T-cell (primary cell): ENCODE measurements around the gene C1orf115. TPM values are rescaled to one million over a fixed set of nuclear protein-coding genes. Genes with fewer than 3 reads are reported as not detected.
"Not testable (repeated sequence)": the region's sequence is repeated elsewhere in the genome, so short reads cannot be mapped to it uniquely, and the experiment has no call there.

ENCODE experiments used
- ATAC-seq, 4 experiments: fragments of 200-7000 bp in 3 of 4; fragments of 150-1000 bp in 1 of 4; cut with Tn5 transposase; replicated peaks in 1 of 4; 1 replicate in 3 of 4; 2 replicates in 1 of 4; pipeline ENCODE4 v1.10.0; 2021; ENCODE audit warnings: moderate library complexity in 3 of 4, mild to moderate bottlenecking in 2 of 4, moderate number of reproducible peaks in 1 of 4
- CTCF ChIA-PET, 2 donors: fragments of 300-600 bp; sonication (Branson Sonifier 250); formaldehyde crosslinking; loops; one replicate each; lab custom pipeline; 2022; ENCODE audit warnings: antibody characterized with exemption in 2 of 2; lab: Charles Lee
- POLR2A ChIA-PET, 2 donors: fragments of 300-600 bp; sonication (Branson Sonifier 250); formaldehyde crosslinking; loops; one replicate each; lab custom pipeline; 2022; ENCODE audit warnings: antibody characterized with exemption in 2 of 2; lab: Charles Lee
- DNase-seq, 35 experiments: peaks; one replicate each; pipeline versions ENCODE4 v3.0.0 to v3.0.0-alpha.2; 2013 to 2023
- H3K27ac ChIP-seq: one replicate; pipeline ENCODE4 v1.5.1; 2013; ENCODE audit warnings: low read length
- H3K27me3 ChIP-seq, 2 experiments: replicated peaks in 1 of 2; 1 replicate in 1 of 2; 2 replicates in 1 of 2; pipeline versions ENCODE4 v1.6.1 to v1.7.0; 2013; ENCODE audit warnings: low read length in 1 of 2, mixed read lengths in 1 of 2; ENCODE audit not compliant: control insufficient read depth in 2 of 2, insufficient read depth in 2 of 2; ENCODE audit errors: extremely low read depth in 1 of 2
- H3K36me3 ChIP-seq, 2 donors: 1 replicate in 1 of 2; 2 replicates in 1 of 2; pipeline versions ENCODE4 v1.6.1 to v1.7.0; 2013; ENCODE audit warnings: low read length in 1 of 2; ENCODE audit not compliant: control insufficient read depth in 2 of 2, insufficient read depth in 1 of 2; ENCODE audit errors: extremely low read depth in 1 of 2
- H3K4me1 ChIP-seq, 2 experiments: 1 replicate in 1 of 2; 2 replicates in 1 of 2; pipeline versions ENCODE4 v1.6.1 to v1.7.0; 2013; ENCODE audit warnings: low read length in 2 of 2, mixed read lengths in 1 of 2; ENCODE audit not compliant: insufficient read depth in 2 of 2, control insufficient read depth in 1 of 2; ENCODE audit errors: extremely low read depth in 1 of 2
- H3K4me3 ChIP-seq, 2 donors: 1 replicate in 1 of 2; 2 replicates in 1 of 2; pipeline versions ENCODE4 v1.5.1 to v1.7.0; 2013; ENCODE audit warnings: mild to moderate bottlenecking in 2 of 2, low read length in 1 of 2, moderate library complexity in 1 of 2; ENCODE audit not compliant: control insufficient read depth in 1 of 2; ENCODE audit errors: extremely low read depth in 1 of 2
- H3K9me3 ChIP-seq: 2 replicates; pipeline ENCODE4 v1.7.0; 2013
- H3K27ac Mint-ChIP-seq, 2 donors: one replicate each; pipeline ENCODE4 v1.8.0; 2020 to 2021; ENCODE audit warnings: mild to moderate bottlenecking in 2 of 2, mixed read lengths in 2 of 2
- H3K27me3 Mint-ChIP-seq, 2 donors: one replicate each; pipeline ENCODE4 v1.8.0; 2021 to 2022; ENCODE audit warnings: mixed read lengths in 2 of 2
- H3K36me3 Mint-ChIP-seq: one replicate; pipeline ENCODE4 v1.8.0; 2021; ENCODE audit warnings: mixed read lengths
- H3K4me1 Mint-ChIP-seq, 3 donors: one replicate each; pipeline ENCODE4 v1.8.0; 2020 to 2022; ENCODE audit warnings: mixed read lengths in 3 of 3, mild to moderate bottlenecking in 1 of 3
- H3K4me3 Mint-ChIP-seq, 3 donors: one replicate each; pipeline ENCODE4 v1.8.0; 2020 to 2022; ENCODE audit warnings: mild to moderate bottlenecking in 3 of 3, mixed read lengths in 3 of 3, moderate library complexity in 3 of 3
- H3K9me3 Mint-ChIP-seq, 3 donors: one replicate each; pipeline ENCODE4 v1.8.0; 2020 to 2022; ENCODE audit warnings: mixed read lengths in 3 of 3
- WGBS: methylation state at CpG from one replicate; pipeline ENCODE4 v1.1.5; 2013; ENCODE audit warnings: missing lambda C conversion rate; ENCODE audit not compliant: insufficient coverage; 5-methylcytosine and 5-hydroxymethylcytosine counted together
- total RNA-seq, 35 experiments: library from RNA in 6 of 35; stranded (reverse) in 6 of 35; fragments of 120-200 nt in 1 of 35; gene quantifications; one replicate each; pipeline versions ENCODE4 v1.2.1 to v1.2.4 and lab custom pipeline; 2013 to 2026

The C1orf115 gene
- total RNA-seq, 5 donors from 2014 or later (not counting 1 experiment from before 2014, with no cell fraction given) = 0.45 to 1.6 (median 1.3) TPM

DNA sequence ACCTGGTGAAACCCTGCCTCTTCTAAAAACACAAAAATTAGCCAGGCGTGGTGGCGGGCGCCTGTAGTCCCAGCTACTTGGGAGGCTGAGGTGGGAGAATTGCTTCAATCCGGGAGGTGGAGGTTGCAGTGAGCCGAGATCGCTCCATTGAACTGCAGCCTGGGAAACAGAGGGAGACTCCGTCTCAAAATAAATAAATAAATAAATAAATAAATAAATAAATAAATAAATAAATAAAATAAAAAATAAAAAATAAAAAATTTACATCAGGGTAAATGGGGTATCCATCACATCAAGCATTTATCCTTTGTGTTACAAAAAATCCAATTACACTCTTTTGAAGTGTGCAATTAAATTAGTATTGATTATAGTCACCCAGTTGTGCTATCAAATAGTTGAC lies 46.1 kb downstream of the C1orf115 start:
- WGBS = no CpG with 5 or more reads among the region's 7 CpGs
- peaks cover 0 to 19% (median 16%) of the 10 kb centered on the region in 3 donors for H3K4me1 Mint-ChIP-seq
- H3K27me3 ChIP-seq, H3K4me3 ChIP-seq, H3K9me3 Mint-ChIP-seq, H3K36me3 Mint-ChIP-seq, H3K27me3 Mint-ChIP-seq, H3K4me3 Mint-ChIP-seq, DNase-seq, ATAC-seq, CTCF ChIA-PET, H3K36me3 ChIP-seq, H3K27ac Mint-ChIP-seq, H3K9me3 ChIP-seq, H3K27ac ChIP-seq, POLR2A ChIA-PET: not testable (repeated sequence)
- peaks cover 3 to 11% of the 10 kb centered on the region in 2 experiments for H3K4me1 ChIP-seq

DNA sequence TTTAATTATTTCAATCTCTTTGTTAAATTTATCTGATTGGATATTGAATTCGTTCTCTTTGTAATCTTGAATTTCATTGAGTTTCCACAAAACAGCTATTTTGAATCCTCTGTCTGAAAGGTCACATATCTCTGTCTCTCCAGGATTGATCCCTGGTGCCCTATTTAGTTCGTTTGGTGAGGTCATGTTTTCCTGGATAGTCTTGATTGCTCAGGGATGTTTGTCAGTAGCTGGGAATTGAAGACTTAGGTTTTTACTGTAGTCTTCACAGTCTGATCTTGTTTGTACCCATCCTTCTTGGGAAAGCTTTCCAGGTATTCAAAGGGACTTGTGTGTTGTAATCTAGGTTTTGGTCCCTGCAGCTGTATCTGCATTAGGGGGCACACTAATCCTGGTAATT lies 51.2 kb downstream of the C1orf115 start:
- H3K27ac ChIP-seq = no peak overlapping the region
- H3K4me1 Mint-ChIP-seq = no peaks in the 10 kb centered on the region
- WGBS = 33% methylated on average over 1 of the region's 2 CpGs
- H3K27me3 Mint-ChIP-seq = peaks cover 18 to 22% of the 10 kb centered on the region in 2 donors
- CTCF ChIA-PET = no interaction called here
- no peak overlapping the region for H3K27ac Mint-ChIP-seq
- ATAC-seq (no peak), DNase-seq (no peak)
- no peaks in the 10 kb centered on the region for H3K4me1 ChIP-seq
- no peaks in the 10 kb centered on the region for H3K9me3 Mint-ChIP-seq
- POLR2A ChIA-PET = no interaction called here
- H3K36me3 Mint-ChIP-seq = peaks cover 3% of the 10 kb centered on the region
- no peaks in the 10 kb centered on the region for H3K36me3 ChIP-seq
- H3K9me3 ChIP-seq = no peaks in the 10 kb centered on the region
- no peak overlapping the region for H3K4me3 ChIP-seq
- peaks cover 0 to 16% of the 10 kb centered on the region in 2 experiments for H3K27me3 ChIP-seq
- no peak overlapping the region for H3K4me3 Mint-ChIP-seq

DNA sequence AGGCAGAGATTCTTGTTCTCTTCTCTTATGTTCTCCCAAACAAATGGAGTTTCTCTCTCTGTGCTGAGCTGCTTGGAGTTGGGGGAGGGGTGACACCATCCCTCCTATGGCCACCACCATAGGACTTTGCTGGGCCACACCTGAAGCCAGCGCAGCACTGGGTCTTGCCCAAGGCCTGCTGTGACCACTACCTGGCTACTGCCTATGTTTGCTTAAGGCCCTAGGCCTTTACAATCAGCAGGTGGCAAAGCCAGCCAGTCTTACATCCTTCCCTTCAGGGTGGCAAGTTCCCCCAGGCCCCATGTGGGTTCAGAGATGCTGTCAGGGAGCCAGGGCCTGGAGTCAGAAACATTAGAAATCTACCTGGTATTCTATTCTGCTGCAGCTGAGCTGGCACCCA lies 51.7 kb downstream of the C1orf115 start:
- POLR2A ChIA-PET = no interaction called here
- H3K27ac ChIP-seq = no peak overlapping the region
- no peaks in the 10 kb centered on the region for H3K36me3 ChIP-seq
- ATAC-seq = no peak
- Mint-ChIP-seq H3K27ac (no peak overlapping the region), H3K4me1 (no peaks in the 10 kb centered on the region), H3K36me3 (peaks cover 3% of the 10 kb centered on the region), H3K4me3 (no peak overlapping the region), H3K27me3 (peaks cover 22 to 25% of the 10 kb centered on the region in 2 donors), H3K9me3 (no peaks in the 10 kb centered on the region)
- no peak overlapping the region for H3K4me3 ChIP-seq
- H3K9me3 ChIP-seq = no peaks in the 10 kb centered on the region
- 100% methylated on average over 1 of the region's 1 CpG for WGBS
- no peak for DNase-seq
- CTCF ChIA-PET = no interaction called here
- H3K4me1 ChIP-seq = no peaks in the 10 kb centered on the region
- H3K27me3 ChIP-seq = peaks cover 0 to 19% of the 10 kb centered on the region in 2 experiments

DNA sequence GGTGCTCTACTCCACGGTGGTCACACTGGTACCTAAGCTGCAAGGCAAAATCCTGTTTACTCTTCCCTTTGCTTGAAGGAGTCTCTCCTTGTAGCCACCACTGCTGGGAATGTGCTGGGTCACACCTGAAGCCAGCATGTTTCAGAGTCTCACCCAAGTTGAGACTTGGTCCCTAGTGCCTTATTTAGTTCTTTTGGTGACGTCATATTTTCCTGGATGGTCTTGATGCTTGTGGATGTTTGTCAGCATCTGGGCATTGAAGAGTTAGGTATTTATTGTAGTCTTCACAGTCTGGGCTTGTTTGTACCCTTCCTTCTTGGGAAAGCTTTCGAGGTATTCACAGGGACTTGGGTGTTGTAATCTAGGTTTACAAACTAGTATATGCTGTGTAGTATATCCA lies 52.4 kb downstream of the C1orf115 start:
- WGBS = 87% methylated on average over 2 of the region's 3 CpGs
- ChIA-PET POLR2A (no interaction called here), CTCF (interaction anchor here in 1 of 2 donors (1.7 kb wide), 1 partner anchor 9 kb away, joined by 4 read pairs; no protein-coding TSS in a partner anchor)
- Mint-ChIP-seq H3K9me3 (no peaks in the 10 kb centered on the region), H3K4me1 (no peaks in the 10 kb centered on the region), H3K27me3 (peaks cover 29 to 30% of the 10 kb centered on the region in 2 donors), H3K27ac (no peak overlapping the region), H3K36me3 (peaks cover 3% of the 10 kb centered on the region), H3K4me3 (no peak overlapping the region)
- Histone ChIP-seq H3K9me3 (no peaks in the 10 kb centered on the region), H3K27me3 (peaks cover 0 to 25% of the 10 kb centered on the region in 2 experiments), H3K36me3 (no peaks in the 10 kb centered on the region), H3K4me1 (no peaks in the 10 kb centered on the region), H3K4me3 (no peak overlapping the region), H3K27ac (no peak overlapping the region)
- ATAC-seq = no peak
- no peak for DNase-seq

DNA sequence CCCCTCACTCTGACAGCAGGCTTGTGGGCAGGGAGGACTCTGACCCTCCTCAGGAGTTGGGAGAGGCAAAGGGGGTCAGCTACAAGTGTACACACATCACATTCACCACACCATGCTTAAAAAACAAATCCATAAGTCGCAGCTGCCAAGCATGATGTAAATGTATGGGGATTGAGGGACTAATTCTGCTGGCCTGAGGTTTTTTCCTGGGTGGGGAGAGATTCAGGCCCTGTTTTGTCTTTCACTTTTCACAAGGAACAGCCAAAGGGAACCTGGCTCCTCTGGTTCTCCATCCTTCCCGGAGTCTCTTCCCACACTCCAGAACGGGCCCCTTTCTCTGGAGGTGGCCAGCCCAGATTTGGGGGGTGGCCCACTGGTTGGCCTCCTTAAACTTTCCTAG lies 56.7 kb downstream of the C1orf115 start:
- Mint-ChIP-seq H3K9me3 (no peaks in the 10 kb centered on the region), H3K36me3 (peaks cover 3% of the 10 kb centered on the region), H3K27me3 (peaks cover 49 to 56% of the 10 kb centered on the region in 2 donors), H3K27ac (no peak overlapping the region), H3K4me1 (peaks cover 0 to 9% (median 6%) of the 10 kb centered on the region in 3 donors), H3K4me3 (peak overlapping the region in 1 of 3 donors; percentile 60)
- H3K4me1 ChIP-seq = peaks cover 0 to 6% of the 10 kb centered on the region in 2 experiments
- H3K27ac ChIP-seq = no peak overlapping the region
- H3K4me3 ChIP-seq = no peak overlapping the region
- ChIA-PET CTCF (interaction anchor here in 1 of 2 donors (1.0 kb wide), 1 partner anchor 13 kb away, joined by 4 read pairs; no protein-coding TSS in a partner anchor), POLR2A (no interaction called here)
- no peak for ATAC-seq
- no peak for DNase-seq
- WGBS = 100% methylated on average over 1 of the region's 3 CpGs
- H3K27me3 ChIP-seq = peaks cover 2 to 46% of the 10 kb centered on the region in 2 experiments
- no peaks in the 10 kb centered on the region for H3K9me3 ChIP-seq
- no peaks in the 10 kb centered on the region for H3K36me3 ChIP-seq

DNA sequence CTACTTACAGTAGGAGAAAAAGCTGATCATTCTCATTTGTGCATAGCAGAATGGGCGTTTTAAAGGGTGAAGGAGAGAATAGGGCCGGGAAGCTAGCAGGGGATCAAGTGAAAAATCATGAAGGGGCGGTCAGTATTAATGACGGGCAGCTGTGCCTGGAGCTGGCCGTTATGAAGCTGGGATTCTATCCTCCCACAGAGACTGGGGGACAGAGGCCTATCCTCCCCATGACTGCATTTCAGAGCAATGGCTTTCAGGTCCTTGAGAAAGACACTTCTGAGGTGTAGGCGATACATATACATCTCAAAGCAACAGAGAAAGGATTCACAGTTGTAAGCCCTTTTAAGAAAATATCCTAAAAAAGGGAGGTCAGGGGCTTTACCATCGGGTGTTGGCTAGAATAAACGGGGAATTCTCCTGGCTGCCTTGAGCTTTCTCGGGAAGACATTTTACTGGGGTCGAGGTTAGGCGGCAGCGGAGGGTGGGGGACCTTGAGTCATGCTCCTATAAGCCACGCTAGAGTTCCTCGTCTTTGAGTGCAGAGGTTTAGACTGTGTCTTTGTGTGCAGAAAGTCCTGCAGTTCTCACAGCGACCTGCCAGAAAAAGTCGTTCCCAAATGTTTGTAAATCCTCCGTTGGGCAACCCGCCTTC lies 57.4 kb downstream of the C1orf115 start:
- Histone ChIP-seq H3K9me3 (no peaks in the 10 kb centered on the region), H3K27ac (no peak overlapping the region), H3K27me3 (peaks cover 2 to 49% of the 10 kb centered on the region in 2 experiments), H3K4me1 (peaks cover 0 to 6% of the 10 kb centered on the region in 2 experiments), H3K36me3 (no peaks in the 10 kb centered on the region), H3K4me3 (peak overlapping the region in 1 of 2 donors; percentile 33)
- 12% methylated on average over 8 of the region's 18 CpGs for WGBS
- POLR2A ChIA-PET = no interaction called here
- H3K9me3 Mint-ChIP-seq = no peaks in the 10 kb centered on the region
- CTCF ChIA-PET = interaction anchor here in 1 of 2 donors (1.0 kb wide), 1 partner anchor 14 kb away, joined by 4 read pairs; no protein-coding TSS in a partner anchor
- ATAC-seq (no peak), DNase-seq (no peak)
- peaks cover 3% of the 10 kb centered on the region for H3K36me3 Mint-ChIP-seq
- H3K27me3 Mint-ChIP-seq = peaks cover 54 to 60% of the 10 kb centered on the region in 2 donors
- peak overlapping the region; percentile 52 to 60 (median 54) for H3K4me3 Mint-ChIP-seq
- no peak overlapping the region for H3K27ac Mint-ChIP-seq
- peaks cover 0 to 9% (median 6%) of the 10 kb centered on the region in 3 donors for H3K4me1 Mint-ChIP-seq
